T-cell (primary cell): ENCODE results near the gene TREM1. TPM values are rescaled to one million over a fixed set of nuclear protein-coding genes. Genes with fewer than 3 reads are reported as not detected.

Experiments
- ATAC-seq, 4 experiments: fragments of 200-7000 bp in 3 of 4; fragments of 150-1000 bp in 1 of 4; cut with Tn5 transposase; replicated peaks in 1 of 4; 1 replicate in 3 of 4; 2 replicates in 1 of 4; pipeline ENCODE4 v1.10.0; 2021; ENCODE audit warnings: moderate library complexity in 3 of 4, mild to moderate bottlenecking in 2 of 4, moderate number of reproducible peaks in 1 of 4
- CTCF ChIA-PET, 2 donors: fragments of 300-600 bp; sonication (Branson Sonifier 250); formaldehyde crosslinking; loops; one replicate each; lab custom pipeline; 2022; ENCODE audit warnings: antibody characterized with exemption in 2 of 2; lab: Charles Lee
- POLR2A ChIA-PET, 2 donors: fragments of 300-600 bp; sonication (Branson Sonifier 250); formaldehyde crosslinking; loops; one replicate each; lab custom pipeline; 2022; ENCODE audit warnings: antibody characterized with exemption in 2 of 2; lab: Charles Lee
- DNase-seq, 35 experiments: peaks; one replicate each; pipeline versions ENCODE4 v3.0.0 to v3.0.0-alpha.2; 2013 to 2023
- H3K27ac ChIP-seq: one replicate; pipeline ENCODE4 v1.5.1; 2013; ENCODE audit warnings: low read length
- H3K27me3 ChIP-seq, 2 experiments: replicated peaks in 1 of 2; 1 replicate in 1 of 2; 2 replicates in 1 of 2; pipeline versions ENCODE4 v1.6.1 to v1.7.0; 2013; ENCODE audit warnings: low read length in 1 of 2, mixed read lengths in 1 of 2; ENCODE audit not compliant: control insufficient read depth in 2 of 2, insufficient read depth in 2 of 2; ENCODE audit errors: extremely low read depth in 1 of 2
- H3K36me3 ChIP-seq, 2 donors: 1 replicate in 1 of 2; 2 replicates in 1 of 2; pipeline versions ENCODE4 v1.6.1 to v1.7.0; 2013; ENCODE audit warnings: low read length in 1 of 2; ENCODE audit not compliant: control insufficient read depth in 2 of 2, insufficient read depth in 1 of 2; ENCODE audit errors: extremely low read depth in 1 of 2
- H3K4me1 ChIP-seq, 2 experiments: 1 replicate in 1 of 2; 2 replicates in 1 of 2; pipeline versions ENCODE4 v1.6.1 to v1.7.0; 2013; ENCODE audit warnings: low read length in 2 of 2, mixed read lengths in 1 of 2; ENCODE audit not compliant: insufficient read depth in 2 of 2, control insufficient read depth in 1 of 2; ENCODE audit errors: extremely low read depth in 1 of 2
- H3K4me3 ChIP-seq, 2 donors: 1 replicate in 1 of 2; 2 replicates in 1 of 2; pipeline versions ENCODE4 v1.5.1 to v1.7.0; 2013; ENCODE audit warnings: mild to moderate bottlenecking in 2 of 2, low read length in 1 of 2, moderate library complexity in 1 of 2; ENCODE audit not compliant: control insufficient read depth in 1 of 2; ENCODE audit errors: extremely low read depth in 1 of 2
- H3K9me3 ChIP-seq: 2 replicates; pipeline ENCODE4 v1.7.0; 2013
- H3K27ac Mint-ChIP-seq, 2 donors: one replicate each; pipeline ENCODE4 v1.8.0; 2020 to 2021; ENCODE audit warnings: mild to moderate bottlenecking in 2 of 2, mixed read lengths in 2 of 2
- H3K27me3 Mint-ChIP-seq, 2 donors: one replicate each; pipeline ENCODE4 v1.8.0; 2021 to 2022; ENCODE audit warnings: mixed read lengths in 2 of 2
- H3K36me3 Mint-ChIP-seq: one replicate; pipeline ENCODE4 v1.8.0; 2021; ENCODE audit warnings: mixed read lengths
- H3K4me1 Mint-ChIP-seq, 3 donors: one replicate each; pipeline ENCODE4 v1.8.0; 2020 to 2022; ENCODE audit warnings: mixed read lengths in 3 of 3, mild to moderate bottlenecking in 1 of 3
- H3K4me3 Mint-ChIP-seq, 3 donors: one replicate each; pipeline ENCODE4 v1.8.0; 2020 to 2022; ENCODE audit warnings: mild to moderate bottlenecking in 3 of 3, mixed read lengths in 3 of 3, moderate library complexity in 3 of 3
- H3K9me3 Mint-ChIP-seq, 3 donors: one replicate each; pipeline ENCODE4 v1.8.0; 2020 to 2022; ENCODE audit warnings: mixed read lengths in 3 of 3
- WGBS: methylation state at CpG from one replicate; pipeline ENCODE4 v1.1.5; 2013; ENCODE audit warnings: missing lambda C conversion rate; ENCODE audit not compliant: insufficient coverage; 5-methylcytosine and 5-hydroxymethylcytosine counted together
- total RNA-seq, 35 experiments: library from RNA in 6 of 35; stranded (reverse) in 6 of 35; fragments of 120-200 nt in 1 of 35; gene quantifications; one replicate each; pipeline versions ENCODE4 v1.2.1 to v1.2.4 and lab custom pipeline; 2013 to 2026

The TREM1 gene
- total RNA-seq, 5 donors from 2014 or later (not counting 1 experiment from before 2014, with no cell fraction given) = 0.23 TPM; not detected in 4

DNA sequence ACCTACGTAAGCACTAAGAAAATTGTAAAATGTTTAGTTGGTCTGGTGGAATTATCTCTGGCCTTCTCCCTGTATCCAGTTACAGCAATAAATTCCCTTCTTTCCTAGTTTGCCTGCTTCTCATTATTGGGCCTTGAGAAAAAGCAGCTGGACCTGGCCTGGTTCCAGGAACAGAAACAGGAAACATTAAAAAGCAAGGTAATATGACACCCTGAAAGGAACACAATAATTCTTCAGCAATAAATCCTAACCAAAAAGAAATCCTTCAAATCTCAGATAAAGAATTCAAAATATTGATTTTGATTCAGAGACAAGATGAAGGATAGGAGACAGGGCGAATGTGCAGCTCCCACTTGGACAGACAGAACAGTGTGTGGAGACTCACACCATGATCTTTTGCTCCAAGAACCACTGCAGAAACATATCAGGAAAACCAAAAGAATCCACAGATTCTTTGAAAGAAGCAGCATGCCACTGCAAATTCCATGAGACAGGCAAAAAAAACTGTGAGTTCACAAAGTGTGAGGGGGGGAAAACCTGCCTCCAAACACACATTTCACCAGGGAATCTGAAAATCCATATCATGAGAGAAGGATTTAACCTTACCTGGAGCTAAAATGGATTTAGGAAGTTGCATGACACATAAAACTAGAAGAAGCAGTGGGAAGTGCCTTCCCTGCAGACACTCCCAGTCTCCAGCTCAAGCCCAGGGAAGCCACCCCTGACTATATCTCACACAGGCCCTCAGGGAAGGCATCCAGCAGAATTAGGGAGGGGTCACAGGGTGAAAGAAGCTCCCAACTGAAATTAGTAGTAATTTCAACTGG lies 28.9 kb downstream of the TREM1 start:
- ChIA-PET POLR2A (no interaction called here), CTCF (no interaction called here)
- Histone ChIP-seq H3K9me3 (no peaks in the 10 kb centered on the region), H3K4me1 (no peaks in the 10 kb centered on the region), H3K27me3 (peaks cover 0 to 5% of the 10 kb centered on the region in 2 experiments), H3K27ac (no peak overlapping the region), H3K4me3 (no peak overlapping the region), H3K36me3 (no peaks in the 10 kb centered on the region)
- Mint-ChIP-seq H3K4me1 (peaks cover 0 to 12% (median 8%) of the 10 kb centered on the region in 3 donors), H3K36me3 (peaks cover 12% of the 10 kb centered on the region), H3K4me3 (no peak overlapping the region), H3K27me3 (peaks cover 0 to 2% of the 10 kb centered on the region in 2 donors), H3K27ac (no peak overlapping the region), H3K9me3 (peaks cover 4 to 36% (median 19%) of the 10 kb centered on the region in 3 donors)
- whole genome bisulfite sequencing = no CpG with 5 or more reads among the region's 2 CpGs
- ATAC-seq = no peak
- no peak for DNase-seq

DNA sequence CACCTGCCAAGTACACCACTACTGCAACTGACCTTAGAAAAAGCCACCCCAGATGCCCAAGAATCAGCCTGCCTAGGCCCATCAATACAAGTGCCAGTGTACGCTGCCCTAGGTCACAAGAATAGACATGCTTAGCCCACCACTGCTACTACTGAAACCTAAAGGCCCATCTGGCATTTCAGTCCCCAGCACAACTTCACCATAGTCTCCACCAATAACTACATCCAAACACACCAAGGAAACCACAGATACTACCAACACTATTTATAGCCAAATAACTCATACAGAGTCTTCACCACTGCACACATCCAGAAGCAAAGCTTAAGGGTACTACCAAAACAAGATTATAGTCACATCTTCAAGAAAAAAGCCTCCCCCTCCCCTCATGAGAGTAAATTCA lies 30.1 kb downstream of the TREM1 start:
- no peaks in the 10 kb centered on the region for H3K9me3 ChIP-seq
- no peaks in the 10 kb centered on the region for H3K4me1 ChIP-seq
- no peak overlapping the region for H3K4me3 ChIP-seq
- CTCF ChIA-PET = interaction anchor here in 1 of 2 donors (0.6 kb wide), 1 partner anchor 31 kb away, joined by 3 read pairs; no protein-coding TSS in a partner anchor
- no peak overlapping the region for H3K27ac ChIP-seq
- Mint-ChIP-seq H3K4me3 (no peak overlapping the region), H3K27ac (no peak overlapping the region), H3K27me3 (peaks cover 0 to 6% of the 10 kb centered on the region in 2 donors), H3K36me3 (peaks cover 3% of the 10 kb centered on the region), H3K9me3 (peaks cover 0 to 25% (median 7%) of the 10 kb centered on the region in 3 donors), H3K4me1 (peaks cover 0 to 12% (median 8%) of the 10 kb centered on the region in 3 donors)
- peaks cover 0 to 8% of the 10 kb centered on the region in 2 experiments for H3K27me3 ChIP-seq
- POLR2A ChIA-PET = no interaction called here
- DNase-seq (no peak), ATAC-seq (no peak)
- 91% methylated on average over 1 of the region's 1 CpG for WGBS
- no peaks in the 10 kb centered on the region for H3K36me3 ChIP-seq

DNA sequence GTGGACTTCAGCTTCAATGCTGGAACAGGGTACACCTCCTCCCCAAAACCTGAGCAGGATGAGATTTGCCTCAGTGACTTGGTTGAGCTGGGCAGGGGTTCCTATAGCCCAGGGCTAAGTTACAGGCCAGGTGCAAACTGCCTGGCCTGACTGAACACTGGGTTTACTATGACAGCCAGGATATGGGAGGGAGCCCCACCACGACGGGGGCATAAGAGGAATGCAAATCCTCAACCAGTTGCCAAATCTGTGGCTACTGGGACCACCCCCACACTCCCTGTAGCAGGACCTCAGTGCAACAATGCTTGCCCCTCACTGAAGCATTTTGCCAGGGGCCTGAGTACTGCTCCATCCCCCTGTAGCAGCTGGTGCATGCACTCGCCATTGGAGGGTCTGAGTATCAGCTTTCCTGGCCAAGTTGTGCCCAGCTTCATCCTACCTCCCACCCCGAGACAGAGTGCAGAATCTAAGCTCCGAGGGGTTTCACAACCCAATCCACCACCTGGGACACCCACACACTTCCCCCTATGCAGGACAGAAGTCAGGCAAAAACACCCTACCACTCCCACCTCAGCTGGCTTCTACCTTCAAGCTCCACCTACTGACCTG lies 30.7 kb downstream of the TREM1 start:
- peaks cover 0 to 20% (median 2%) of the 10 kb centered on the region in 3 donors for H3K9me3 Mint-ChIP-seq
- no peak overlapping the region for H3K27ac Mint-ChIP-seq
- DNase-seq (no peak), ATAC-seq (no peak)
- no peak overlapping the region for H3K27ac ChIP-seq
- CTCF ChIA-PET = no interaction called here
- no peaks in the 10 kb centered on the region for H3K36me3 ChIP-seq
- no peak overlapping the region for H3K4me3 ChIP-seq
- no peaks in the 10 kb centered on the region for H3K9me3 ChIP-seq
- peaks cover 0 to 6% of the 10 kb centered on the region in 2 donors for H3K27me3 Mint-ChIP-seq
- H3K36me3 Mint-ChIP-seq = peaks cover 3% of the 10 kb centered on the region
- WGBS = 59% methylated on average over 5 of the region's 5 CpGs
- peaks cover 0 to 12% (median 8%) of the 10 kb centered on the region in 3 donors for H3K4me1 Mint-ChIP-seq
- no peak overlapping the region for H3K4me3 Mint-ChIP-seq
- POLR2A ChIA-PET = no interaction called here
- no peaks in the 10 kb centered on the region for H3K4me1 ChIP-seq
- H3K27me3 ChIP-seq = peaks cover 0 to 8% of the 10 kb centered on the region in 2 experiments

DNA sequence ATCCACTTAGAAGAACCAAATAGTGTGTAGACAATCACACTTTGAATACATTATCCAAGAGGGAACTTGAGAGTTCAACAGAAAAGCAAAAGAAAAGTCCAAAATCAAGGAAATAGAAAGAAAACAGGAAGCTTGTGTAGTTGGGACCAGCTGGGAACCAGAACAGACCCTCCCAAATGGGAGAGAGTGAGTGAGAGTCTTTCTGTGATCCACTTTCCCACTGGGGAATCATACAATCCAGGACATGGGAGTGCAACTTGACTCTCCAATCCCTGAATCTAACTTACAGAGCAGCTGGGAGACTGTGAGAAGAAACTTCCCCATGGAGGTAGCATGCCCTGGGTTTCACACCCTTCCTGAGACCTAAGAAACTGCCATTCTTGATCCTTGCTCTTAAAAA lies 31.4 kb downstream of the TREM1 start:
- ATAC-seq = no peak
- Histone ChIP-seq H3K36me3 (no peaks in the 10 kb centered on the region), H3K9me3 (no peaks in the 10 kb centered on the region), H3K4me3 (no peak overlapping the region), H3K4me1 (no peaks in the 10 kb centered on the region), H3K27ac (no peak overlapping the region), H3K27me3 (peaks cover 0 to 8% of the 10 kb centered on the region in 2 experiments)
- Mint-ChIP-seq H3K27me3 (peaks cover 0 to 5% of the 10 kb centered on the region in 2 donors), H3K4me1 (peaks cover 0 to 12% (median 8%) of the 10 kb centered on the region in 3 donors), H3K27ac (no peak overlapping the region), H3K4me3 (no peak overlapping the region), H3K36me3 (peaks cover 3% of the 10 kb centered on the region), H3K9me3 (peaks cover 0 to 15% (median 0%) of the 10 kb centered on the region in 3 donors)
- POLR2A ChIA-PET = interaction anchor here in 1 of 2 donors (0.7 kb wide), 1 partner anchor 58 kb away, joined by 4 read pairs; no protein-coding TSS in a partner anchor
- CTCF ChIA-PET = no interaction called here
- DNase-seq = no peak

DNA sequence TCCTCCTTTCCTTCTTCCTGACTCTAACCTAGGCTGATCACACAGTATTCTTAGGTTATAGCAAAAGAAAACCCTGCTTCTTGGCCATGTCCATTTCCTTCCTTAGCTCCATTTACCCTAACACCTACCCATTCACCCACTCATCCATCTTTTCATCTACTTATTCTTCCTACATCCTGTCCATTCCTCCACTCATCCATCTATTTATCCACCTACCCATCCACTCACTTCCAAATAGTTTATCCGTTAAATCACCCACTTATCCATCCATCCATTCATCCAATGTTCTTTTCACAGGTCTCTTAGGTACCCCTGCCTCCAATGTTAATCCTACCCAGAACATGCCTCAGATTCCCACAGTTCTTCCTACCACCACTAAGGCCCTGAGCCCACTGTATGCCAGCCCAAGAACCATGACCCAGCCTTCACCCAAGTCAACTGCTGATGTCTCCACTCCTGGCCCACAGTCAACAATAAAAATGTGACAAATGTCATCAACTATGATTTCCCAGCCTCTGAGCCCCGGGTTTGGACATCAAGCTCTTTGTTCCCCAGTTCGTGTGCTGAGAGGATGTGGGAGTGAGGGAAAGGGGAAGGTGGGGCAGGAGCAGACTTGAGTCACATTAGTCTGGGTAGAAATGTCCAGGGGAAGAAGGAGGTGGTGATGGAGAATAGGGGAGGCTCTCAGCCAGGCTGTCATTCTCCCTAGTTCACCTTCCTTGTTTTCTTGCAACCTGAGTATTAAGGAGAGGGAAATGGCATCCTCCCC lies 33.9 kb downstream of the TREM1 start:
- Histone ChIP-seq H3K4me1 (peaks cover 2 to 5% of the 10 kb centered on the region in 2 experiments), H3K27me3 (peaks cover 0 to 3% of the 10 kb centered on the region in 2 experiments), H3K4me3 (no peak overlapping the region), H3K27ac (no peak overlapping the region), H3K9me3 (no peaks in the 10 kb centered on the region), H3K36me3 (no peaks in the 10 kb centered on the region)
- ChIA-PET CTCF (no interaction called here), POLR2A (interaction anchor here in 1 of 2 donors (0.7 kb wide), 1 partner anchor 13 kb away, joined by 4 read pairs; no protein-coding TSS in a partner anchor)
- Mint-ChIP-seq H3K9me3 (no peaks in the 10 kb centered on the region), H3K4me3 (no peak overlapping the region), H3K27ac (no peak overlapping the region), H3K36me3 (no peaks in the 10 kb centered on the region), H3K27me3 (peaks cover 0 to 5% of the 10 kb centered on the region in 2 donors), H3K4me1 (peaks cover 10 to 21% (median 21%) of the 10 kb centered on the region in 3 donors)
- WGBS = 90% methylated on average over 3 of the region's 3 CpGs
- ATAC-seq = no peak
- DNase-seq = no peak
